ENCODE measurements around the gene PNPLA3. TPM values are rescaled to one million over a fixed set of nuclear protein-coding genes. Genes with fewer than 3 reads are reported as not detected.

PNPLA3 gene
- polyA plus RNA-seq, 4 donors = 0.22 to 4.0 (median 0.53) TPM; not detected in 1

GRCh38 chr22:43881091-43882061 lies 42.2 kb upstream of the PNPLA3 start:
- H3K27me3 ChIP-seq (ENCODE audit: control insufficient read depth in 3 of 3, insufficient read depth in 3 of 3, low read length in 3 of 3) = peaks cover 0 to 3% (median 2%) of the 10 kb centered on the region in 3 donors
- H3K9me3 ChIP-seq (ENCODE audit: control insufficient read depth in 2 of 2, insufficient read depth in 1 of 2, low read depth in 1 of 2, low read length in 1 of 2) = no peaks in the 10 kb centered on the region
- no peaks in the 10 kb centered on the region for H3K36me3 ChIP-seq (ENCODE audit: control insufficient read depth in 3 of 3, insufficient read depth in 2 of 3, low read depth in 1 of 3, low read length in 3 of 3)
- H3K4me3 ChIP-seq (ENCODE audit: low read depth in 1 of 3, low read length in 3 of 3) = no peak overlapping the region
- WGBS, 3 donors = 76 to 83% (median 79%) methylated on average over 18 to 19 of the region's 19 CpGs
- no peak overlapping the region for H3K27ac ChIP-seq (ENCODE audit: low read depth in 1 of 3, low read length in 2 of 3)
- DNase-seq = peak in 1 of 2 donors; percentile 30
- no peak for FAIRE-seq
- no peaks in the 10 kb centered on the region for H3K4me1 ChIP-seq (ENCODE audit: control insufficient read depth in 3 of 3, insufficient read depth in 2 of 3, low read depth in 1 of 3, low read length in 2 of 3)

- Histone ChIP-seq H3K9me3 (ENCODE audit: control insufficient read depth in 2 of 2, insufficient read depth in 1 of 2, low read depth in 1 of 2, low read length in 1 of 2) (no peaks in the 10 kb centered on the region), H3K27me3 (ENCODE audit: control insufficient read depth in 3 of 3, insufficient read depth in 3 of 3, low read length in 3 of 3) (peaks cover 0 to 2% (median 0%) of the 10 kb centered on the region in 3 donors), H3K4me1 (ENCODE audit: control insufficient read depth in 3 of 3, insufficient read depth in 2 of 3, low read depth in 1 of 3, low read length in 2 of 3) (no peaks in the 10 kb centered on the region), H3K27ac (ENCODE audit: low read depth in 1 of 3, low read length in 2 of 3) (no peak overlapping the region), H3K4me3 (ENCODE audit: low read depth in 1 of 3, low read length in 3 of 3) (no peak overlapping the region), H3K36me3 (ENCODE audit: control insufficient read depth in 3 of 3, insufficient read depth in 2 of 3, low read depth in 1 of 3, low read length in 3 of 3) (no peaks in the 10 kb centered on the region)
- DNase-seq = no peak
- FAIRE-seq = no peak
- WGBS, 3 donors = 84 to 97% (median 89%) methylated on average over 9 of the region's 9 CpGs
These were observed 41.4 kb upstream of the PNPLA3 start for GRCh38 chr22:43882122-43882767.

- Histone ChIP-seq H3K27me3 (ENCODE audit: control insufficient read depth in 3 of 3, insufficient read depth in 3 of 3, low read length in 3 of 3) (peaks cover 0 to 2% (median 2%) of the 10 kb centered on the region in 3 donors), H3K4me3 (ENCODE audit: low read depth in 1 of 3, low read length in 3 of 3) (no peak overlapping the region), H3K27ac (ENCODE audit: low read depth in 1 of 3, low read length in 2 of 3) (no peak overlapping the region), H3K9me3 (ENCODE audit: control insufficient read depth in 2 of 2, insufficient read depth in 1 of 2, low read depth in 1 of 2, low read length in 1 of 2) (no peaks in the 10 kb centered on the region), H3K4me1 (ENCODE audit: control insufficient read depth in 3 of 3, insufficient read depth in 2 of 3, low read depth in 1 of 3, low read length in 2 of 3) (no peaks in the 10 kb centered on the region), H3K36me3 (ENCODE audit: control insufficient read depth in 3 of 3, insufficient read depth in 2 of 3, low read depth in 1 of 3, low read length in 3 of 3) (no peaks in the 10 kb centered on the region)
- DNase-seq (peak; percentile 61 to 65), FAIRE-seq (no peak)
- 34 to 40% (median 38%) methylated on average over 14 of the region's 14 CpGs for whole genome bisulfite sequencing, 3 donors
These were observed 40.5 kb upstream of the PNPLA3 start for GRCh38 chr22:43883012-43883661.

- FAIRE-seq (no peak), DNase-seq (no peak)
- H3K27me3 ChIP-seq (ENCODE audit: control insufficient read depth in 3 of 3, insufficient read depth in 3 of 3, low read length in 3 of 3) = peaks cover 0 to 2% (median 2%) of the 10 kb centered on the region in 3 donors
These were observed 39.7 kb upstream of the PNPLA3 start for GRCh38 chr22:43883719-43884415.

GRCh38 chr22:43884600-43885318 lies 38.8 kb upstream of the PNPLA3 start:
- FAIRE-seq (no peak), DNase-seq (peak; percentile 39 to 52)
- Histone ChIP-seq H3K9me3 (ENCODE audit: control insufficient read depth in 2 of 2, insufficient read depth in 1 of 2, low read depth in 1 of 2, low read length in 1 of 2) (no peaks in the 10 kb centered on the region), H3K4me3 (ENCODE audit: low read depth in 1 of 3, low read length in 3 of 3) (no peak overlapping the region), H3K27me3 (ENCODE audit: control insufficient read depth in 3 of 3, insufficient read depth in 3 of 3, low read length in 3 of 3) (peaks cover 0 to 3% (median 2%) of the 10 kb centered on the region in 3 donors), H3K36me3 (ENCODE audit: control insufficient read depth in 3 of 3, insufficient read depth in 2 of 3, low read depth in 1 of 3, low read length in 3 of 3) (no peaks in the 10 kb centered on the region), H3K27ac (ENCODE audit: low read depth in 1 of 3, low read length in 2 of 3) (no peak overlapping the region), H3K4me1 (ENCODE audit: control insufficient read depth in 3 of 3, insufficient read depth in 2 of 3, low read depth in 1 of 3, low read length in 2 of 3) (no peaks in the 10 kb centered on the region)
- WGBS, 3 donors = 18 to 22% (median 21%) methylated on average over 18 of the region's 18 CpGs

More at GRCh38 chr22:43883719-43884415, 39.7 kb upstream of the PNPLA3 start:
- Histone ChIP-seq H3K36me3 (ENCODE audit: control insufficient read depth in 3 of 3, insufficient read depth in 2 of 3, low read depth in 1 of 3, low read length in 3 of 3) (no peaks in the 10 kb centered on the region), H3K27ac (ENCODE audit: low read depth in 1 of 3, low read length in 2 of 3) (no peak overlapping the region), H3K4me1 (ENCODE audit: control insufficient read depth in 3 of 3, insufficient read depth in 2 of 3, low read depth in 1 of 3, low read length in 2 of 3) (no peaks in the 10 kb centered on the region), H3K4me3 (ENCODE audit: low read depth in 1 of 3, low read length in 3 of 3) (no peak overlapping the region), H3K9me3 (ENCODE audit: control insufficient read depth in 2 of 2, insufficient read depth in 1 of 2, low read depth in 1 of 2, low read length in 1 of 2) (no peaks in the 10 kb centered on the region)
- WGBS, 3 donors = 71 to 85% (median 76%) methylated on average over 16 to 17 of the region's 17 CpGs

- Histone ChIP-seq H3K4me1 (ENCODE audit: control insufficient read depth in 3 of 3, insufficient read depth in 2 of 3, low read depth in 1 of 3, low read length in 2 of 3) (no peaks in the 10 kb centered on the region), H3K9me3 (ENCODE audit: control insufficient read depth in 2 of 2, insufficient read depth in 1 of 2, low read depth in 1 of 2, low read length in 1 of 2) (no peaks in the 10 kb centered on the region), H3K27me3 (ENCODE audit: control insufficient read depth in 3 of 3, insufficient read depth in 3 of 3, low read length in 3 of 3) (peaks cover 0 to 8% (median 8%) of the 10 kb centered on the region in 3 donors), H3K4me3 (ENCODE audit: low read depth in 1 of 3, low read length in 3 of 3) (no peak overlapping the region), H3K36me3 (ENCODE audit: control insufficient read depth in 3 of 3, insufficient read depth in 2 of 3, low read depth in 1 of 3, low read length in 3 of 3) (no peaks in the 10 kb centered on the region), H3K27ac (ENCODE audit: low read depth in 1 of 3, low read length in 2 of 3) (no peak overlapping the region)
- no peak for FAIRE-seq
- no peak for DNase-seq
- WGBS, 3 donors = 62 to 69% (median 63%) methylated on average over 6 to 7 of the region's 7 CpGs
These were observed 38.3 kb upstream of the PNPLA3 start for GRCh38 chr22:43885319-43885671.

- Histone ChIP-seq H3K27ac (ENCODE audit: low read depth in 1 of 3, low read length in 2 of 3) (no peak overlapping the region), H3K4me3 (ENCODE audit: low read depth in 1 of 3, low read length in 3 of 3) (no peak overlapping the region), H3K36me3 (ENCODE audit: control insufficient read depth in 3 of 3, insufficient read depth in 2 of 3, low read depth in 1 of 3, low read length in 3 of 3) (no peaks in the 10 kb centered on the region), H3K27me3 (ENCODE audit: control insufficient read depth in 3 of 3, insufficient read depth in 3 of 3, low read length in 3 of 3) (peaks cover 3 to 13% (median 13%) of the 10 kb centered on the region in 3 donors), H3K4me1 (ENCODE audit: control insufficient read depth in 3 of 3, insufficient read depth in 2 of 3, low read depth in 1 of 3, low read length in 2 of 3) (no peaks in the 10 kb centered on the region), H3K9me3 (ENCODE audit: control insufficient read depth in 2 of 2, insufficient read depth in 1 of 2, low read depth in 1 of 2, low read length in 1 of 2) (no peaks in the 10 kb centered on the region)
- no peak for FAIRE-seq
- WGBS, 3 donors = 84 to 94% (median 89%) methylated on average over 6 of the region's 6 CpGs
- DNase-seq = no peak
These were observed 37.8 kb upstream of the PNPLA3 start for GRCh38 chr22:43885786-43886185.
